GM12891 (cell line): Measurements from ENCODE around the gene ZC3H13.

Experiments used
- POLR2A ChIP-seq: IDR thresholded peaks from 2 replicates; pipeline ENCODE4 v1.6.1; 2011; ENCODE audit warnings: low read depth, low read length, control low read depth
- TAF1 ChIP-seq: IDR thresholded peaks from 2 replicates; pipeline ENCODE4 v1.6.1; 2011; ENCODE audit warnings: low read depth, low read length, control low read depth

- no peak for TF ChIP-seq TAF1
- TF ChIP-seq POLR2A = no peak
Measured at GRCh38 chr13:45928843-45929242, 123.7 kb downstream of the ZC3H13 start.
